PC-9 (cell line): ENCODE data around the gene GTPBP3. TPM values are rescaled to one million over a fixed set of nuclear protein-coding genes. Genes with fewer than 3 reads are reported as not detected.
A peak's percentile ranks its signal among the peaks of the same experiment; 100 is the strongest.

Experiments
- BruUV-seq: library from RNA; stranded (reverse); fragments of 400-500 nt; replicated peaks from 2 replicates; lab custom pipeline; 2021; lab: Mats Ljungman, UMichigan
- CTCF ChIA-PET: fragments of 300-600 bp; sonication (Branson Sonifier 250); formaldehyde crosslinking; loops from one replicate; lab custom pipeline; 2022; ENCODE audit warnings: antibody characterized with exemption; lab: Charles Lee
- POLR2A ChIA-PET: fragments of 300-600 bp; sonication (Branson Sonifier 250); formaldehyde crosslinking; loops from one replicate; lab custom pipeline; 2022; ENCODE audit warnings: antibody characterized with exemption; ENCODE audit not compliant: unreplicated experiment; lab: Charles Lee
- DNase-seq, 2 experiments: peaks; one replicate each; pipeline versions ENCODE4 v3.0.0 to v3.0.0-alpha.2; 2015 to 2022; ENCODE audit warnings: mixed read lengths in 1 of 2
- H2AFZ ChIP-seq: fragments of 200-600 bp; sonication (generic); 2 replicates; pipeline ENCODE4 v1.8.1; 2017; ENCODE audit warnings: antibody characterized with exemption
- H3F3A ChIP-seq: fragments of 200-600 bp; sonication (generic); 2 replicates; pipeline ENCODE4 v1.8.1; 2017; ENCODE audit warnings: antibody characterized with exemption, mild to moderate bottlenecking, low read depth; ENCODE audit not compliant: insufficient read depth
- H3K27ac ChIP-seq: fragments of 200-600 bp; sonication (generic); 2 replicates; pipeline ENCODE4 v1.6.1; 2016; ENCODE audit warnings: mixed run types
- H3K27me3 ChIP-seq: fragments of 200-600 bp; sonication (generic); 2 replicates; pipeline ENCODE4 v1.6.1; 2016; ENCODE audit warnings: low read depth, mixed run types; ENCODE audit not compliant: insufficient read depth
- H3K36me3 ChIP-seq: fragments of 200-600 bp; sonication (generic); 2 replicates; pipeline ENCODE4 v1.6.1; 2016; ENCODE audit warnings: low read depth, mixed run types
- H3K4me1 ChIP-seq: fragments of 200-600 bp; sonication (generic); replicated peaks from 2 replicates; pipeline ENCODE4 v1.6.1; 2016; ENCODE audit warnings: mixed run types; ENCODE audit not compliant: insufficient read depth
- H3K4me2 ChIP-seq: fragments of 200-600 bp; sonication (generic); 2 replicates; pipeline ENCODE4 v1.6.1; 2017; ENCODE audit warnings: mixed run types
- H3K4me3 ChIP-seq: fragments of 200-600 bp; sonication (generic); 2 replicates; pipeline ENCODE4 v1.6.1; 2016; ENCODE audit warnings: mixed run types
- H3K79me2 ChIP-seq: fragments of 200-600 bp; sonication (generic); 2 replicates; pipeline ENCODE4 v1.6.1; 2017; ENCODE audit warnings: low read depth, mixed run types
- H3K9me2 ChIP-seq: fragments of 200-600 bp; sonication (generic); 2 replicates; pipeline ENCODE4 v1.8.1; 2017; ENCODE audit warnings: mild to moderate bottlenecking; ENCODE audit not compliant: insufficient read depth
- H3K9me3 ChIP-seq: fragments of 200-600 bp; sonication (generic); 2 replicates; pipeline ENCODE4 v1.8.1; 2016; ENCODE audit warnings: low read depth; ENCODE audit not compliant: insufficient read depth
- H4K20me1 ChIP-seq: fragments of 200-600 bp; sonication (generic); 2 replicates; pipeline ENCODE4 v1.8.1; 2017; ENCODE audit not compliant: insufficient read depth
- CTCF ChIP-seq: fragments of 200-600 bp; sonication (generic); conservative IDR thresholded peaks from 2 replicates; pipeline ENCODE4 v1.6.1; 2017; ENCODE audit warnings: mixed run types, antibody characterized with exemption, mild to moderate bottlenecking, moderate library complexity
- EZH2 ChIP-seq: fragments of 200-600 bp; sonication (generic); IDR thresholded peaks from 2 replicates; pipeline ENCODE4 v1.8.0; 2017; ENCODE audit warnings: antibody characterized with exemption, low read depth
- intact Hi-C: fragments of 100-400 bp; cut with micrococcal nuclease; formaldehyde crosslinking; loops from one replicate; pipeline ENCODE4 v1.10.0; 2022; ENCODE audit not compliant: unreplicated experiment
- total RNA-seq: library from RNA; stranded (reverse); gene quantifications from 2 replicates; pipeline ENCODE4 v1.2.3, GENCODE V29; 2021

GTPBP3 gene
- total RNA-seq, 1 experiment from 2014 or later, result 50.7 TPM

GRCh38 chr19:17332360-17332676, 5.0 kb upstream of the GTPBP3 start:
- H4K20me1 ChIP-seq, result no peaks in the 10 kb centered on the region
- intact Hi-C loops, result no loop called here
- POLR2A ChIA-PET, result interaction anchor here (0.6 kb wide), 2 partner anchors 54 to 258 kb away, joined by 3 to 6 read pairs; no protein-coding TSS in a partner anchor
- CTCF ChIA-PET, result no interaction called here
- BruUV-seq, result no TSS peak
- H3K36me3 ChIP-seq, result no peaks in the 10 kb centered on the region
- 0 out of 2 replicates have a peak, but pooled peaks cover 4% of the 10 kb centered on the region for H3K79me2 ChIP-seq
- H3F3A ChIP-seq, result peaks cover 33% of the 10 kb centered on the region; the same call in 1 of the 2 replicates
- no peaks in the 10 kb centered on the region for H3K9me3 ChIP-seq
- H3K9me2 ChIP-seq, result no peaks in the 10 kb centered on the region
- TF ChIP-seq EZH2 (no peak), CTCF (no peak)
- H3K4me3 ChIP-seq, result no peak overlapping the region
- no peak for DNase-seq
- no peaks in the 10 kb centered on the region for H3K27me3 ChIP-seq
- no peak overlapping the region for H3K4me2 ChIP-seq
- H2AFZ ChIP-seq, result no peak overlapping the region
- H3K27ac ChIP-seq, result no peak overlapping the region
- H3K4me1 ChIP-seq, result peaks cover 29% of the 10 kb centered on the region

GRCh38 chr19:17332677-17333581, 4.4 kb upstream of the GTPBP3 start:
- ChIA-PET CTCF (interaction anchor here (0.6 kb wide), 2 partner anchors 122 to 265 kb away, joined by 3 to 4 read pairs; no protein-coding TSS in a partner anchor), POLR2A (interaction anchor here (0.6 kb wide), 2 partner anchors 24 to 53 kb away, joined by 3 to 4 read pairs; no protein-coding TSS in a partner anchor)
- Histone ChIP-seq H2AFZ (no peak overlapping the region), H3F3A (peaks cover 30% of the 10 kb centered on the region; the same call in 1 of the 2 replicates), H3K9me2 (no peaks in the 10 kb centered on the region), H3K4me2 (no peak overlapping the region), H3K27me3 (no peaks in the 10 kb centered on the region), H3K79me2 (peaks cover 9% of the 10 kb centered on the region), H3K36me3 (no peaks in the 10 kb centered on the region), H3K4me3 (no peak overlapping the region), H4K20me1 (no peaks in the 10 kb centered on the region), H3K27ac (no peak overlapping the region), H3K4me1 (peaks cover 25% of the 10 kb centered on the region), H3K9me3 (no peaks in the 10 kb centered on the region)
- intact Hi-C loops, result no loop called here
- BruUV-seq, result no TSS peak
- TF ChIP-seq EZH2 (no peak), CTCF (no peak)
- peak in 1 of 2 experiments; percentile 88 for DNase-seq

GRCh38 chr19:17333611-17334413, 3.5 kb upstream of the GTPBP3 start:
- ChIA-PET POLR2A (interaction anchor here (0.6 kb wide), 1 partner anchor 25 kb away, joined by 4 read pairs; no protein-coding TSS in a partner anchor), CTCF (interaction anchor here (0.5 to 0.6 kb wide), 3 partner anchors 38 to 266 kb away, joined by 4 to 11 read pairs (median 4); no protein-coding TSS in a partner anchor)
- TF ChIP-seq EZH2 (no peak), CTCF (no peak)
- peak; percentile 52 to 86 for DNase-seq
- Histone ChIP-seq H3K4me3 (peak overlapping the region; percentile 79), H2AFZ (peak overlapping the region; percentile 85), H3K9me3 (no peaks in the 10 kb centered on the region), H3K79me2 (peaks cover 18% of the 10 kb centered on the region), H3K4me1 (peaks cover 32% of the 10 kb centered on the region), H4K20me1 (no peaks in the 10 kb centered on the region; the same call in 1 of the 2 replicates), H3K27me3 (no peaks in the 10 kb centered on the region), H3K9me2 (no peaks in the 10 kb centered on the region), H3F3A (peaks cover 38% of the 10 kb centered on the region; the same call in 1 of the 2 replicates), H3K36me3 (no peaks in the 10 kb centered on the region), H3K4me2 (peak overlapping the region; percentile 80), H3K27ac (no peak overlapping the region)
- intact Hi-C loops, result no loop called here
- BruUV-seq, result no TSS peak
